Large intestine (tissue), 12 donors: ENCODE data around the gene C1QL4. TPM values are rescaled to one million over a fixed set of nuclear protein-coding genes. Genes with fewer than 3 reads are reported as not detected.
"Not testable (repeated sequence)": the region's sequence is repeated elsewhere in the genome, so short reads cannot be mapped to it uniquely, and the experiment has no call there.

Experiments used
- DNase-seq, 2 donors: peaks; one replicate each; pipeline versions ENCODE4 v3.0.0 to v3.0.0-alpha.2; 2013
- H3K27ac ChIP-seq: one replicate; pipeline ENCODE4 v1.5.1; 2013; ENCODE audit warnings: low read length
- H3K27me3 ChIP-seq: 2 replicates; pipeline ENCODE4 v1.6.1; 2013; ENCODE audit warnings: low read length; ENCODE audit not compliant: control insufficient read depth, insufficient read depth
- H3K36me3 ChIP-seq: 2 replicates; pipeline ENCODE4 v1.6.1; 2013; ENCODE audit warnings: low read length; ENCODE audit not compliant: control insufficient read depth, insufficient read depth
- H3K4me1 ChIP-seq: one replicate; pipeline ENCODE4 v1.6.1; 2013; ENCODE audit warnings: low read length; ENCODE audit not compliant: control insufficient read depth, insufficient read depth
- H3K4me3 ChIP-seq: one replicate; pipeline ENCODE4 v1.5.1; 2013; ENCODE audit warnings: low read length
- H3K9me3 ChIP-seq: one replicate; pipeline ENCODE4 v1.6.1; 2013; ENCODE audit warnings: mild to moderate bottlenecking, low read depth, low read length, moderate library complexity; ENCODE audit not compliant: control insufficient read depth
- WGBS: methylation state at CpG from one replicate; pipeline ENCODE4 v1.1.5; 2013; ENCODE audit warnings: low lambda C conversion rate; ENCODE audit not compliant: insufficient coverage; 5-methylcytosine and 5-hydroxymethylcytosine counted together
- long read RNA-seq, 11 donors: transcript quantifications; one replicate each; lab custom pipeline, GENCODE V29; 2026
- polyA plus RNA-seq: library from polyadenylated mRNA; unstranded; fragments of 120-200 nt; gene quantifications from one replicate; pipeline ENCODE4 v1.2.1, GENCODE V29; 2013

C1QL4 gene
- 0.01 TPM for polyA plus RNA-seq
- long read RNA-seq, donor 1, result 0 reads
- long read RNA-seq, donor 2, result 0 reads
- long read RNA-seq, donor 3, result 0 reads
- long read RNA-seq, donor 4, result 0 reads
- long read RNA-seq, donor 5, result 0 reads
- long read RNA-seq, donor 6, result 0 reads
- long read RNA-seq, donor 7, result 0 reads
- long read RNA-seq, donor 8, result 0 reads
- long read RNA-seq, donor 9, result 0 reads
- long read RNA-seq, donor 10, result 0 reads
- long read RNA-seq, donor 11, result 0 reads

- Histone ChIP-seq H3K36me3 (no peaks in the 10 kb centered on the region), H3K27me3 (peaks cover 97% of the 10 kb centered on the region), H3K4me1 (peaks cover 29% of the 10 kb centered on the region), H3K9me3 (peaks cover 16% of the 10 kb centered on the region), H3K4me3 (peak within 1 kb of the TSS; percentile 34), H3K27ac (no peak within 1 kb of the TSS)
- no CpG with 5 or more reads among the region's 65 CpGs for WGBS
- DNase-seq, result peak; percentile 55 to 74
Observed at GRCh38 chr12:49336645-49337584, at the start of gene C1QL4. C1QL4 (minus strand) TSS chr12:49337188; CDS start chr12:49336477, 711 bp downstream.

DNA sequence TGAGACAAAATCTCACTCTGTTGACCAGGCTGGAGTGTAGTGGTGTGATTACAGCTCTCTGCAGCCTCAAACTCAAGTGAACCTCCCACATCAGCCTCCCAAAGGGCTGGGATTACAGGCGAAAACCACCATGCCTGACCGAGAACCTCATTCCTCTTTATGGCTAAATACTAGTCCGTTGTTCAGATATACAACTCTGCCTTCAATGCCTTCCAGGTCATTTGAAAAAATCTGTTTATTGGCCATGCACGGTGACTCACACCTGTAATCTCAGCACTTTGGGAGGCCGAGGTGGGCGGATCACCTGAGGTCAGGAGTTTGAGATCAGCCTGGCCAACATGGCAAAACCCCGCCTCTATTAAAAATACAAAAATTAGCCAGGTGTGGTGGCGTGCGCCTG, 43.2 kb upstream of the C1QL4 start:
- not testable (repeated sequence) for H3K9me3 ChIP-seq, DNase-seq, H3K4me3 ChIP-seq, H3K4me1 ChIP-seq, H3K27ac ChIP-seq, H3K36me3 ChIP-seq, H3K27me3 ChIP-seq
- no CpG with 5 or more reads among the region's 9 CpGs for WGBS

DNA sequence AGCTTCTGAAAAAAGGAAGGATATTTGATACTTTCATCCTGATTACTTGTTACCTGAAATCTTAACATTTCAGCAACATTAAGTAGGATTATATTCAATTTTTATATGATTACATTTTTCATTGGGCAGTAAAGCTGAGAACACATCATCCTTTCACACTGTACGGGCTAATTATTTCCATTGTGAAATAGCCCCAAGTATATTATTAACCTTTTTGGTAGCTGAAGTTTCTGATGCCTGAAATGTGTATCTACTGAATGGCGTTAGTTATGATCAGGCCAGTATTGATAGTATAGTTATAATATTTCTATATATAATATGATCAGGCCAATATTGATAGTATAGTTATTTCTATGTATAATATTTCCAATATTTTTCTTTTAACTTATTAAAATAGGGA, 40.4 kb upstream of the C1QL4 start:
- WGBS, result no CpG with 5 or more reads among the region's 2 CpGs
- Histone ChIP-seq H3K27ac (no peak overlapping the region), H3K4me3 (no peak overlapping the region), H3K36me3 (peaks cover 3% of the 10 kb centered on the region), H3K27me3 (no peaks in the 10 kb centered on the region), H3K9me3 (no peaks in the 10 kb centered on the region), H3K4me1 (no peaks in the 10 kb centered on the region)
- peak in 1 of 2 donors; percentile 23 for DNase-seq

GRCh38 chr12:49375406-49375805, 38.4 kb upstream of the C1QL4 start:
- no CpG with 5 or more reads among the region's 1 CpG for WGBS

DNA sequence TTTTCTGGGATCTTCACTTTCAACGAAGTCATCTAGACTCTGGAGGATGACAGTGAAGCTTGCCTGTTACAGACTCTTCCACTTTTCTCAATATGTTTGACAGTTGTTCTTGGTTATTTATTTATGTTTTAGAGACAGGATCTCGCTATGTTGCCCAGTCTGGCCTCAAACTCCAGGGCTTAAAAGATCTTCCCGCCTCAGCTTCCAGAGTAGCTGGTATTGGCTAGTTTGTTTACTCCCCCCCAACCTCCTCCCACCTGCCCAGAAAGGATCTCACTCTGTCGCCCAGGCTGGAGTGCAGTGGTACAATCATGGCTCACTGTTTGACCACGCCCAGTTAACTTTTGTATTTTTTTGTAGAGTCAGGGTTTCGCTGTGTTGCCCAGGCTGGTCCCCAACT, 33.6 kb upstream of the C1QL4 start:
- Histone ChIP-seq H3K9me3 (no peaks in the 10 kb centered on the region), H3K36me3 (peaks cover 3% of the 10 kb centered on the region), H3K4me1 (peaks cover 10% of the 10 kb centered on the region), H3K4me3 (no peak overlapping the region), H3K27ac (no peak overlapping the region), H3K27me3 (no peaks in the 10 kb centered on the region)
- WGBS, result no CpG with 5 or more reads among the region's 6 CpGs
- no peak for DNase-seq

More at GRCh38 chr12:49375406-49375805, 38.4 kb upstream of the C1QL4 start:
- Histone ChIP-seq H3K27me3 (no peaks in the 10 kb centered on the region), H3K27ac (no peak overlapping the region), H3K4me1 (no peaks in the 10 kb centered on the region), H3K9me3 (no peaks in the 10 kb centered on the region), H3K36me3 (peaks cover 3% of the 10 kb centered on the region), H3K4me3 (no peak overlapping the region)
- DNase-seq, result no peak

DNA sequence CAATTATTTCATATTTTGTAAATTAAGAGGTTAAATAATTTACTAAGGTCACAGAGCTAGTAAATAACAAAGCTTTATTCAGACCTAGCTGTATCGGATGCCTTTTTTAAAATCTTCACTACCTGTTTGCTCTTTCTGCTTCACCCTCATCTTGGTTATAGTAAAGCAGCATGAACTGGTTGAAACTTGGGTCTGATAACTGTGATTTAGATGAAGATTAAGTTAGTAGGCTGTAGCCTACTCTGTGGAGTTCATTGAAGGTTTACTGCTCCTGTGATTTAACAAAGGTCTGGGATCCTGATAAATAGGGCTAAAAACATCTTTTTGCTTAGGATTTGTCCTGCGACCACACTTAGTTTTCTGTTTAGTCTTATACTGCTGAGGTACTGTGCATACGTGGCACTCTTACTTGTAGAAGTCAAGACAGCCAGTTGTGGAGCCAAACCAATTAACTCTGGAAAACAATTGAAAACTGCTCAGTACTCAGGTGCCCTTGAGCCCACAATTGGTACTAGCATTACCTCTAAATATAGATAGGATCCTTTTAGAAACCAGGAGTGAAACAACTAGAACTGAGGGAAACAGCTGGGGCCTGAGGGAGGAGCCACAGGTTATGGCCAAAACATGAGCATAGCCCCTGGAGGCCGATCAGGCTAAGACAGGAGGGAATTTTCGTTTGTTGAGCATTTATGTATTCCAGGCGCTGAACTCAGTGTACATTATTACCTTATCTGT, 32.6 kb upstream of the C1QL4 start:
- H3K9me3 ChIP-seq, result no peaks in the 10 kb centered on the region
- H3K27ac ChIP-seq, result no peak overlapping the region
- DNase-seq, result peak in 1 of 2 donors; percentile 20
- H3K4me1 ChIP-seq, result peaks cover 10% of the 10 kb centered on the region
- H3K36me3 ChIP-seq, result peaks cover 3% of the 10 kb centered on the region
- no peaks in the 10 kb centered on the region for H3K27me3 ChIP-seq
- no peak overlapping the region for H3K4me3 ChIP-seq
- WGBS, result no CpG with 5 or more reads among the region's 6 CpGs

GRCh38 chr12:49368240-49368600, 31.2 kb upstream of the C1QL4 start:
- WGBS, result 20% methylated on average over 2 of the region's 3 CpGs
- no peak overlapping the region for H3K27ac ChIP-seq

DNA sequence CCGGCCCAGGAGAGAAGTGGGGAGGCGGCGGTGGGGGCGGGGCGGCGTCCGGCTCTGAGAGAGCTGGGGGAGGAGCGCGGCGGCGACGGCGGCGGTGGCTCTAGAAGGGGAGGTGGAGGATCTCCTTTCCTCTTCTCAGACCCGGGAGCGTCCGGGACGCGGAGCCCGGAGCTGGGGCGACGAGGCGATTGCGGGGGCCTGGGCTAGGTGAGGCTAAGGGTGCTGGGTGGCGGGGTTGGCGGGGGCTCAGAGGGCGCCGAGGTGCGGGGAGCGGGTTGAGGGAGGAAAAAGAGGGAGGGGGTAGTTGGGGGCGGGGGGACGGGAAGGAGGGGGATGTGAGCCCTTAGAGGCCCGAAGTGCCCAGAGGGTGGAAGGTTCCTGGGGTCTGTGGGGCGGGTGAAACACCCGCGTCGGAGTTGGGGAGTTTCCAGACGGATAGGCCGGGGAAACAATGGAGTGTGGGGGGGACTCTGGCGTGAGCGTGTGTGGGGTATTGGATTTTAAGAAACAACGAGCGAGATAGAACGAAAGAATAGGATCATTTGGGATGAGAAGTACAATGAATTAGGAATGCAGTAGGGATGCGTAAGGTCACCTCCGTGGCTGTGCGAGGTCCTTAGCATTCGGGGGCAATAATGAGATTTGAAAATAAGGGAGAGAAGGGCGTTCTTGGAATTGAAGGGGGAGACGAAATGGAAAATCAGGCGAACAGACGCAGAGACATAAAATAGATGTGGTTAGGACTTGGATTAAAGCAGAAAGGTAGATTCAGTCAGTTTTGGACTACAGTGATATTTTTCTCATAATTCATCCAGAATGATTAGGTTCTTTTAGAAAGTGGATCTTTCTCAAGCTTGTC, 30.6 kb upstream of the C1QL4 start, which contains the start of gene SPATS2:
Gene SPATS2, plus strand, starts transcription at position 82 of the 859 bp plus-strand sequence. CDS start 93,551 bp downstream, outside the sequence.
- DNase-seq, result no peak
- Histone ChIP-seq H3K4me1 (peaks cover 10% of the 10 kb centered on the region), H3K9me3 (no peaks in the 10 kb centered on the region), H3K36me3 (no peaks in the 10 kb centered on the region), H3K4me3 (peak within 1 kb of the TSS; percentile 87), H3K27me3 (no peaks in the 10 kb centered on the region), H3K27ac (peak within 1 kb of the TSS; percentile 94)
- WGBS, result 2% methylated on average over 9 of the region's 52 CpGs

More at GRCh38 chr12:49368240-49368600, 31.2 kb upstream of the C1QL4 start:
- no peak for DNase-seq
- Histone ChIP-seq H3K9me3 (no peaks in the 10 kb centered on the region), H3K36me3 (no peaks in the 10 kb centered on the region), H3K4me1 (peaks cover 10% of the 10 kb centered on the region), H3K4me3 (peak overlapping the region; percentile 87), H3K27me3 (no peaks in the 10 kb centered on the region)

DNA sequence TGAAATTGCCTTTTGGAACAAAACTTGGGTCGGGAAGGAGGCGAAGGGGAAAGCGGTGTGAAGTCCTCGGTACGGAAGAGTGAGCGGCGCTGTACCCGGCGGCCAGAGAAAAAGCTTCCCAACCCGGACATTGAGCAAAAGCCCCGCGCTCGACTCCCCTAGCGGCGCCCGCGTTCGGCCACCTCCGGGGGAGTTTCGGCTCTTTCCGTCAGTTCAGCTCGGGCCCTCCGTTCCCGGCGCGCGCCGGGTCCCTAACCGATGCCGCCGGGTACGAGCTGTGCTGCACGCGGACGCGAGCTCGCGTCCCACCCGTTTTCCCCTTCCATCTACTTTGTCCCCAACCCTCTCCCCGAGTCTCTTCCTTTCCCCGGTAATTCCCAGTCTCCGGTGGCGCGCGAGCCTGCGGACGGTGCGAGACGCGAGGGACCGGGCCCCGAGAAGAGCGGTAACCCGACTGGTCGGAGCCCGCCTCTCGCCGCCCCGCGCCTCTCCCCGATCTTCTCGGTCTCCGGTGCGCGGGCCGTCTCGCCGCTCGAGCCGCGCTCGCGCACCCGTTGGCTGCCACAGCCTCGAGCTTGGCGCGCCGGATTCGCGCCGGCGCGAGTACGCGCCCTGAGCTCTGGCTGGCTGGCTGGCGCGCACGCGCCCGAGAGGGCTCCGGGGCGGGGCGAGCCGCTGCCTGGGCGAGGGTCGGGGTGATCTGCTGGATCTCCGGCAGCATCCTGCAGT, 29.8 kb upstream of the C1QL4 start:
- peak overlapping the region; percentile 94 for H3K27ac ChIP-seq
- H3K9me3 ChIP-seq, result no peaks in the 10 kb centered on the region
- no peaks in the 10 kb centered on the region for H3K36me3 ChIP-seq
- no CpG with 5 or more reads among the region's 97 CpGs for WGBS
- H3K27me3 ChIP-seq, result no peaks in the 10 kb centered on the region
- H3K4me3 ChIP-seq, result peak overlapping the region; percentile 87
- DNase-seq, result peak; percentile 93 to 96
- peaks cover 10% of the 10 kb centered on the region for H3K4me1 ChIP-seq
